HG03064 (cell line): ENCODE data around the gene JTB.
"Not testable (repeated sequence)": the region's sequence is repeated elsewhere in the genome, so short reads cannot be mapped to it uniquely, and the experiment has no call there.

Experiments
- ATAC-seq: cut with Tn5 transposase; IDR thresholded peaks from one replicate; pipeline ENCODE4 v1.9.1; 2021; ENCODE audit warnings: low read depth; ENCODE audit not compliant: unreplicated experiment

The JTB gene

DNA sequence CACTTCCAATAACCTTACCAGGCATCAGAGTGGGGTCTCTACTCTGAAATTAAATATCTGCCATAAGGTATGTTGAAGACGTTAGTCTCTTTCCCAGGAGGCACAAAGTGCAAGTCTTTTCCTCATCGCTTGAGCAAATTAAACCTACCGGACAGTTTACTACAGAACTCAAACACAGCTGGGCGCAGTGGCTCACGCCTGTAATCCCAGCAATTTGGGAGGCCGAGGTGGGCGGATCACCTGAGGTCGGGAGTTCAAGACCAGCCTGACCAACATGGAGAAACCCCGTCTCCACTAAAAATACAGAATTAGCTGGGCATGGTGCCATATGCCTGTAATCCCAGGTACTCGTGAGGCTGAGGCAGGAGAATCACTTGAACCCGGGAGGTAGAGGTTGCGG lies 1.6 kb upstream of the JTB start:
- ATAC-seq, result not testable (repeated sequence)

DNA sequence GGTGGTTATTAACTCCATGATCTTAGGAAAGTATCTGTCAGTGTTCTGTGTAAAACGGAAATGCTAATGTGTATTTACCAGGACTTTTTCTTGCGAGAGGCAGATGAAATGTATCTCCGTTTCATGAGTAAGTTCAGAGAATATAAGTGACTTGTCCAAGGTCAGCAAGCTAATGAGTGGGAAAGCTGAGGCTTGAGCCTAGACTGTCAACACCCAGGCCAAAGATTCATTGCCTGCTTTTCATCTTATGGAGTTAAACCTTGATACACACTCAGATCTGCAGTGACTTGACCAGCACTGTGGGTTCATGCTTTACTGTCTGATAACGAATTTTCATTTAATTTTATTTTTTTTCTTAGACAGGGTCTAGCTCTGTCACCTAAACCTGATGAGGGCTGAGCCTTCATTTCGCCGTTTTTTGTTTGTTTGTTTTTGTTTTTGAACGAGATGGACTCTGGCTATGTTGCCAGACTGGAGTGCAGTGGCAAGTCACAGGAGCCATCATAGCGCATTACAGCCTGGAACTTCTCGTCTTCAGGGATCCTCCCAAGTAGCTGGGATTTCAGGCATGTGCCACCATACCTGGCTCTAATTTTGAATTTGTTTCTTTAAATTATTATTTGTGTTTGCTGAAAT lies 918 bp upstream of the JTB start:
- ATAC-seq, result no peak

- no peak for ATAC-seq
Measured at GRCh38 chr1:153976819-153977249, 640 bp downstream of the JTB start.

- no peak for ATAC-seq
Measured at GRCh38 chr1:153973525-153973924, 3.9 kb downstream of the JTB start.

DNA sequence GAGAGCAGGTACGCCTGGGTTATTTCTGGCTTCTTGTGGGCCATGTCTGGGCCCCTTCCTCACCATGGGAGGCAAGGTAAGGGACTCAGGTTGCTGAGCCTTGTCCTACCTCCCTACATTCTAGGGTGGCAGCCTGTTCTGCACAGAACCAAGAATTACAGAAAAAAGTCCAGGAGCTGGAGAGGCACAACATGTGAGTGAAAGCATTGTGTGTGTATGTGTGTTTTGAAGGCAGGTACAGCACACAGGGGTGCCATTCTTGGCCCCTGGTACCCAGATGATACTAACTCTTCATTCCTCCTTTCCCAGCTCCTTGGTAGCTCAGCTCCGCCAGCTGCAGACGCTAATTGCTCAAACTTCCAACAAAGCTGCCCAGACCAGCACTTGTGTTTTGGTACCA lies 4.4 kb downstream of the JTB start:
- no peak for ATAC-seq

GRCh38 chr1:153970346-153970745 lies 7.1 kb downstream of the JTB start:
- ATAC-seq, result no peak

- ATAC-seq, result no peak
Measured at GRCh38 chr1:153968972-153969371, 8.5 kb downstream of the JTB start.

- ATAC-seq, result no peak
Measured at GRCh38 chr1:153968408-153968807, 9.1 kb downstream of the JTB start.

DNA sequence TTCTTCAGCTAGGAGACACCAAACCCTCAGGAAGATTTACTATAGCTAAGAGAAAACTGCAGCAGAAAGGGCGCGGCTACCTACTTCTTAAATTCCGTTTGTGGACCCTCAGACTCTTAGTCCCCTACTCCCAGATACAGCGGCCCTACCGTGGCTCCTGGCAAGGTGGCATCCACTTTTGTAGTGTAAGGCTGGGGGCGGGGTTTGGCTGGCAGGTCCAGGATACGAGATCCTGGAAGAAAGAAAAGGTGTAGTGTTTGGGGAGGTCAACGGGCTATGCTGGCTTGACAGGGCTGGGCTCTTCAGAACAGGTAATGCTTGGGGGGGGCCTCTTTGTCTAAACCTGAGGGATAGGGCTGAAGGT lies 9.5 kb downstream of the JTB start:
- no peak for ATAC-seq

DNA sequence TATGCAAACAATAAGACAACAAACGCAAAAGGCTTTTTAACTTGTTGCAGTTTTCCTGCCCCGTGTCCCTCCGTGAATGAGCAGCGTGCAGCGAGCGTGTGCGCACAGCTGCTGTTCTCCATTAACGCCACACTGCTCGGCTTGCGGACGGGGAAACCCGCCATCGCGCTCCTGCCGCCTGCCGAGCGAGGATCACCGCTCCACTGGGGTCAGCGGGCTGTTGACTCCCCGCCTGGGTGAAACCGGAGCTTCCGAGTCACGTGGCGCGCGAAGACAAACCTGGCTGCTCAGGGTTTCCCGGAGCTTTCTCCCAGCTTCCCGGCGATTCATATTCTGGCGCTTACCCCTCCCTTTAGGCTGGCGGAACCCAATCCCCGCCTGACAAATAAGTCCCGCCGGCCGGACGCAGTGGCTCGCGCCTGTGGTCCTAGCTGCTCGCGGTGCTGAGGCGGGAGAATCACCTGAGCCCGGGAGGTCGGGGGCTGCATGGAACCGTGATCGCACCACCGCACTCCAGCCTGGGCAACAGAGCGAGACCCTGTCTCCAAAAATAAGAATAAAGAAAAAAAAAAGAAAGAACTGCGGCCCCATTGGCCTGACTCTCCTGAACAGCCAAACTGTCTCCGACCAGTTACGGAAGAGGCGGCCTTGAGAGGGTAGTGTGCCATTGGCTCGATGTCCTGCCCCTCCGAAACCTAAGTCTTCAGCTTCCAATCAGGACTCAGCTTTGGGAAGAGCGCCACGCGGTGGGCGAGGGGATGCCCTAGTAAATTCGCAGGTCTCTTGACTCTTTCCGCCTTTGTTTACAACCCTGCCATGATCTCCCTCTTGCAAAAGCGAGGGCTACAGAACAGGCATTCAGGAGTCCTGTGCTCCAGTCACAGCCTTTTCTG lies 10.1 kb downstream of the JTB start, which contains the start of gene CREB3L4:
Gene CREB3L4, plus strand, starts transcription at position 796 of the 893 bp plus-strand sequence. CDS start 624 bp downstream, outside the sequence.
- ATAC-seq, result peak; percentile 52

DNA sequence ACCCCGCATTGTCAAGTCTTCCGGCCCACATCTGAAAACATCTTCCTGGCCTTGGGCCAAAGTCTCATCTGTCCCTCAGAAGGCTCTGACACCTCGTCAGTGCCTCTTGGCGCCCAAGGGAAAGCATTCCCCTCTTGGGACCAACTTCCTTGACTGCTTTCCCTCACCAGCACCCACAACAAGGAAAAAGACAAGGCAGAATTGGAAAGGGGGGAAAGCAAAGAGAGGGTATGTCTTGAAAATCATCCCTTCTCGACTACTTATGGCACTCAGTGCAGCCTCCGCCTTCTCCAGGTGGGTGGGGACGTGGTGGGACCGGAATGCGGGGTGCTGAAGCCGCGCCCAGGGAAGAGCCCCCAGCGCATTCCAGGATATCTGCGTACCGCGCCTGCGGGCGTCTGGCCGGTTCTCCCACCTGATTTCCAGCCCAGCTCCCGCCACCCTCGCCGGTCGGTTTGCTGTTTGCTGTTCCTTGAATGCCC lies 13.6 kb downstream of the JTB start:
- no peak for ATAC-seq

- peak; percentile 34 for ATAC-seq
Measured at GRCh38 chr1:153963030-153963849, 14.2 kb downstream of the JTB start, which contains the start of gene SLC39A1. Gene SLC39A1, minus strand, starts transcription at chr1:153963537. Its CDS starts 822 bp downstream, at chr1:153962715.

DNA sequence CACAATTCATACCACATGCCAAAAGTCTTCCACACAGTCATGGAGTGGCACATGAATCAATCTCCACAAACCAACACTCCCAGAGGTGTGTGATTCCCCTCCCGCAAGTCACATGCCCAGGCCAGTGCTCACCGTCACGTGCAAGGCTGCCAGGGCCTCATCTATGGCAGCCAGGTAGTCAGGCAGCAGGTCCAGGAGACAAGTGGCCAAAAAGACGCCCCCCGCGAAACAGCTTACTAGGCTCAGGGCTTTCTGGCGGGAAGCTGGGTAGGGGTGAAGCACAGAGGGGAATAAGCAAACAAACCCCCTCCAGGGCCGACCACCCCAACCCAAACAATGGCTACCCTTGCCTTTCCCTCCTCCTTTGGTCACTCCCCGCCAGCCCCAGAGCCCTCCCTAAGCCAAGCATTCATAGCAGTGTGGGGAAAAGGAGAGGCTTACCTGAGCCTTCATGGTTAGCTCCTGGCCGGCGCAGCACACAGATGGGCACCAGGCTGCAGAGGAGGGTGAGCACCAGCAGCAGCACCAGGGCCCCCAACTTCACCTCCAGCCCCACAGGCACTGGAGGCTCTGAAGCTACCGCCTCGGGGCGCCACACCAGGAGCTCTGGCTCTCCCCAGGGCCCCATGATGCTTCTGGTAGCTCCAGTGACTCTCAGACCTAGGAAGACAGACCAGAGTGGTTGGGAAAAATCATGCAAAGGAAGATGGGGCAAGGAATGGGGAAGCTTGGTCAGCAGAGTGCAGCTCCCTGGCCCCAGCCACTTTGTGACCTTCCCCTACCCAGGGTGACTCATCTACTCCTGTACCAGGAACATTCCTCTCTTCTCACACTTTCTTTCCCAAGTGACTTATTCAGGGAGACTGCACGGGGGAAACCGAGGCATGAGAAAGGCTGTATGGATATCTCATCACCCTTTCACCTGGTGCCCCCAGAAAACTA lies 15.1 kb downstream of the JTB start:
- ATAC-seq, result no peak

DNA sequence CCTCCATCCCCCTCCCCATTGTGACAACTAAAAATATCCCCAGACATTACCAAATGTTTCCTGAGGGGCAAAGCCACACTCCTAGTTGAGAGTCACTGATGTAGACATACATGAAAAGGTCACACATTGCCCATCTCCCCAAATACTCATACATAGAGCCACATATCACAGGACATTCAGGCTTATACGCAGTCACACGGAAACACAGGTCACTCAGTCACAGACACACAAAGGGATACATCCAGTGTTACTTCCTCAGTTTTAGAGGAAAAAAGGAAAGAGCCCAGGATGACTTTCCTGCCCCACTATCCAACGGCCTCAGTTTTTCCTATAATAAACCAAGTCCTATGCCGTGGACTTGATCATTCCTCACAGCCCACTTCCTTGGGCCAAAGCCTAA lies 16.1 kb downstream of the JTB start:
- no peak for ATAC-seq

- ATAC-seq, result no peak
Measured at GRCh38 chr1:153960206-153960605, 17.3 kb downstream of the JTB start.

DNA sequence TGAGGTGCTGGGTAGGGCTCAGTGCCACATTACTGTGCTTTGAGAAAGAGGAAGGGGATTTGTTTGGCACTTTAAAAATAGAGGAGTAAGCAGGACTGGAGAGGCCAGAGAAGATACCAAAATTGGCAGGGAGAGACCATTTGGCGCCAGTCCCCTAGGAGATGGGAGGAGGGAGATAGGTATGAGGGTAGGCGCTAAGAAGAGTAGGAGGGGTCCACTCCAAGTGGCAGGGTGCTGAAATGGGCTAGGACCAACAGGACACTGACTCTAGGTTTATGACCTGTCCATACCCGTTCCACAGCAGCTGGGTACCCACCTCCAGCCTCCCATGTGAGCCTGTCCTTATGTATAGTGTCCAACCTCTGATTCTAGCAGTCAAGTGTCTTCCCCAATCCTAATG lies 18.0 kb downstream of the JTB start:
- no peak for ATAC-seq

GRCh38 chr1:153958961-153959260 lies 18.6 kb downstream of the JTB start:
- no peak for ATAC-seq

DNA sequence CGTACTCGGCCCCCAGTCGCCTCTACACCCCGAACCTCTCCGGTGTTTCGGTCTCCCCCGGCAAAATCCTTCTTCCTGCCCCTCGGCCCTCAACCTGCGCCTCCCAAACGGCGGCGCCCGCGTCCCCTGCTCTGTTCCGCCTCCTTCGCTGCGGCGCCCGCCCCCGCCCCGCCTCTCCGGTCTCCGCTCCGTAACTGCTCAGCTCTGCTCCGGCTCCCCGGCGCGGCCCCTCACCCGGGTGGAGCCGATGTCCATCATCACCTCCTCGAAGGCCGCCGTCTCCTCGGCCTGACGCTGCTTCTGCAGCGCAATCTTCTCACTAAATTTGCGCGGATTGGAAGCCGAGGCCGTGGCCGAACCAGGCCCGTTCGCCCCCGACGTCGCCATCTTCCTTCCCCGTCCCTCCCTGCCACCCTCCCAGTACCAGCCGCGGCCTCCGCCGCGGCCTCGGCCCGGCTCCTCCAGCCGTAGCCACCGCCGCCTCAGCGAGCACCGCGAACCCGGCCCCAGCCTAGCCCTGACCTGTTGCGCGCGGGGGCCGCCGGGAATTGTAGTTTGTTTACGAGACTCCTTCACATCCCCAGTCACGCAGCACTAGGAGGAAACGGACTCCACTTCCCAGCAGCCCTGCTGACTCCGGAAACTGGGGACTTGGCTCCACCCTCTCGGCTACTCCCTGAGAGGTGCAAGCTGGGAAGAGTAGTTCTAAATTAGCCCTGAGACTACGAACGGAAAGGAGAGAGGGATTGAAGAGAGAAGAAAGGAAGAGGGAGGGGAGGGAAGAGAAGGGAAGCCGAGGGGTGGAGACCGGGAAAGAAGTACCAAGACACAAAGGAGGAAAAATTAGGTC lies 19.1 kb downstream of the JTB start, which contains the start of gene CRTC2:
Gene CRTC2, minus strand, starts transcription at position 502 of the 850 bp plus-strand sequence. Its CDS starts 115 bp downstream, at position 387.
- ATAC-seq, result peak; percentile 63

DNA sequence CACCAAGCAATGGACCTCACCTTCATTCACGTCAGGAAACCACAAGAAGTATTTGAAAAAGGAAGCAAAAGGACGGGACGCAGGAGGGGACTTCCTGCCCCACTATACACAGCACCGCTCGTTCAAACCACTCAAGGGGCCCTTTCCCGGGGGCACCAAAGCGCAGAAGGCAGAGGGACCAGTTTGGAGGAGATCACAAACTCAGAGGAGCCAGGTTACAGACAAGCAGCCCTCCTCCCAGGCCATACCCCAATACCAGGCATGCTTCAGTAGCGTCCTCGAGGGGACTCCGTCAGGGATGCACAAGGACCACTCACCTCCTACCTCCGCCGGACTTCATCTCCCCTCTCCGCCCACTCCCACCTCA lies 19.7 kb downstream of the JTB start:
- ATAC-seq, result no peak
